GM21529 (cell line): Measurements from ENCODE around the gene TNFRSF14.
"Not testable (repeated sequence)": the region's sequence is repeated elsewhere in the genome, so short reads cannot be mapped to it uniquely, and the experiment has no call there.

Experiments used
- ATAC-seq: cut with Tn5 transposase; IDR thresholded peaks from one replicate; pipeline ENCODE4 v1.9.1; 2021; ENCODE audit not compliant: unreplicated experiment

The TNFRSF14 gene

GRCh38 chr1:2553076-2553475 is 3.1 kb upstream of the TNFRSF14 start:
- not testable (repeated sequence) for ATAC-seq

DNA sequence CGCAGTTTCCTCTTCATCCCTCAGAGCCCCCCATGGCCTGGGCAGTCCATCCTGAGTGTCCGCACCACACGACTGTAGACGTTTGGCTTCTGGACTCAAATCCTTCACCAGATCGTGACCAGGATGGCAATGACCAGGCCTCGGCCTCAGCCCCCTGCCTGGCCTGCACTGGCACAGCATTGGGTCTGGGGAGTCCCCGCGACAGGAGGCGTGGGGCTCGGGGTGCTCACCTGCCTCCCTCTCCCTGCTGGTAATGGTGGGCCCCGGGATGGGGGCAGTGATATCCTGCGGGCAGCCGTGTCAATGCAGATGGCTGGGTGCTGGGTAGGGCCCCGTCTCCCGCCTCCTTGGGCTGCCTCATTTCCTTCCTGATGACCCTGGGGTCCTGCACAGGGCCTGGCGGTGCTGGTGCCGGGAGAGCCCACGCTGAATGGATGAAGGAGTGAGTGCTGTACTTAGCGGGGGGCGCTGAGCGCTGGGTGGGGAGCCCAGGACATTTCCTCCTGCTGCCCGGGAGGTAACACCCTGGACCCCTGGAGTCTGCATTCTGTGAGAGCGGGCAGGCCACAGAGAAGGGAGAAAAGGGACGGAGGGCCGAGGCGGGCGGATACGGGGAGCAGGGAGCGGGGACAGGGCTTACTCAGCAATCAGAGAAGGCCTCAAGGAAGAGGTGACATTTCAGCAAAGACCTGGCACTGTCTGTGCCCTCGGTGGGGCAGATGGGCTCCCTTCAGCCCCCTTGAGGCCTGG is 2.1 kb upstream of the TNFRSF14 start:
- no peak for ATAC-seq

DNA sequence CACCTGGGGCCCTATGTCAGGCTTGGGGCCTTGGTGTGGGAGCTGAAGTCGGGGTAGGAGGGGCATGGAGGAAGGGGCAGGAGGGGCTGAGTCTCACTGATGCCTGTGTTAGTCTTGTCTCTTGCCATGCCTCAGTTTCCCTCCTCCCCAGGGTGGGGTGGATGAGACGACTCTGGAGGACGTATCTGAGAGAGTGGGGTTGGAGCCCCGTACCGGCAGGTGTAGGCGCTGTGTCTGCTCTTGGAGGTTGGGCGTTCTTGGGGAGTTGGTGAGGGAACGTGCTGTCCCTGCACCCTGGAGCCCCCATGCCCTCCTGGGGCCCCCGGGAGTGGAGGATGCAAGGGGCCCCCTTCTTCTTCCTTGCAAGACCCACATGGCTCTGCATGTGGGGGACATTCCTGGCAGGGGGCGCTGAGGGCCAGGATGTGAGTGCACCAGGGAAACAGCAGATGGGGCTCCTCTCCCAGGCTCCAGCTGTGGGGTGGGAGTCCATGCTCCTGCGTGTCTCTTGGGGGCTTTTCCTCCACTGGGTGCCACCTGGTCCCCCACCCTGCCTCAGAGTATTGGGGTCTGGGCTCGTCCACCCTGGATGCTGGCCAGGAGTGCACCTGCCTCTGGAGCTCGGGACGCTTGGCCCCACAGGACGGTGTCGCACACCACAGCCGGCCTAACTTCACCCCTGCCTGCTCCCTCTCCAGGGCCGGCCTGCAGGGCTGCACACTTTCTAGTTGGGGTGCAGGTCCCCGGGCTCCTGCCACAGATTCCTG is 1.4 kb upstream of the TNFRSF14 start:
- no peak for ATAC-seq

DNA sequence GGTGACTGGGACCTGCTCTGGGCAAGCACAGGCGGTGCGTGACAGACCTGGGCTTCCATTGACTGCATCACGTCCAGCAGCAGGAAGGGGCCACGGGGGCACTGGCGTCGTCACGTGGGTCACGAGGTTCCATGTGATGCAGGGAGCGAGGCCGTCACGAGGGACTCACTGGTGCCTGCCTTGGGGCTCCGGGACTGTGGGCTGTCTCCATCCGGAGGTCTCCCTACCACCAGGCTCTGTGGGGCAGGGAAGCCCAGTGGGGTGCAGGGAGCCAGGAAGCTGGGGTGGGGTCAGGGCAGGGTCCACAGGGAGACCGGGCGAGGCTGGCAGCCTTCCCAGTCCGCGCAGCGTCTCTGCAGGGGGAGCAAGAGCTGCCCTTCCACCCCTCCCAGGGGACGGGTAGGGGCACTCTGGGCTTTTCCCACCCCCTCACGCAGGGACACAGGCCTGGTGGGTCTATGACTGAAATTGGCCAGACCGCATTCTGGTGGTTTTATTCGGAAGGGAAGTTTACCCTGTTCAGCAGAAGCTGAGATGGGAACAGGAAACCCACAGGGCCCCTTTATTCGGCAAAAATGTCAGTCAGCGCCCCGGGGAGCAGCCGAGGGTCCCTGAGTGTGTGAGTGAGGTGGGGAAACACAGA is 416 bp upstream of the TNFRSF14 start:
- ATAC-seq: peak; percentile 36

GRCh38 chr1:2556678-2557481 is 709 bp downstream of the TNFRSF14 start:
- peak; percentile 19 for ATAC-seq

GRCh38 chr1:2557482-2558400 is 1.6 kb downstream of the TNFRSF14 start:
- ATAC-seq: no peak

DNA sequence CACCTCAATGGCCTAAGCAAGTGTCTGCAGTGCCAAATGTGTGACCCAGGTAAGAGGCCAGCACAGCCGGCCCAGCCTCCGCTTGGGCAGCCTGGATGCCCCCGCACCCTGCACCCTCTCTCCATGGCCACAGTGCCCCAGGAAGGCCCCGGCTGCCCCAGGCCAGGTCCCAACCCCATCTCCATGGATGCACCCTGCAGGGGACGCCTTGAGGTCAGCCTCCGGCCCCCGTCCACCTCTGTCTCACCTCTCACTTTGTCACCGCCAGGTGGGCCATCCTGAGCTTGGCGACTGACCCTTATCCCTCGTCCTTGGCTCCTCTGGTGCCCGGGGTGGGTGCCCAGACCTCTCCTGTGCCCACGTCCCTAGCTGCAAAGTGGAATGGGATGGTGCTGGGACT is 2.2 kb downstream of the TNFRSF14 start:
- ATAC-seq: no peak

DNA sequence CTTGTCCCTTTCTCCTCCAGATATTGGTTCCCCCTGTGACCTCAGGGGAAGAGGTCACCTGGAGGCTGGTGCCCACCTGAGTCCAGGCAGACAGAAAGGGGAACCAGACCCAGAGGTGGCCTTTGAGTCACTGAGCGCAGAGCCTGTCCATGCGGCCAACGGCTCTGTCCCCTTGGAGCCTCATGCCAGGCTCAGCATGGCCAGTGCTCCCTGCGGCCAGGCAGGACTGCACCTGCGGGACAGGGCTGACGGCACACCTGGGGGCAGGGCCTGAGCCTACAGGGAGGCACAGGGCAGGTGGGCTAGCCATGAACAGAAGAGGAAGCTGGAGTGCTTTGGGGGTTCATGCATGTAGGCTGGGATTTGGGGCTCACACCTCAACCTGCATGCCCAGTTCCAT is 2.7 kb downstream of the TNFRSF14 start:
- no peak for ATAC-seq

DNA sequence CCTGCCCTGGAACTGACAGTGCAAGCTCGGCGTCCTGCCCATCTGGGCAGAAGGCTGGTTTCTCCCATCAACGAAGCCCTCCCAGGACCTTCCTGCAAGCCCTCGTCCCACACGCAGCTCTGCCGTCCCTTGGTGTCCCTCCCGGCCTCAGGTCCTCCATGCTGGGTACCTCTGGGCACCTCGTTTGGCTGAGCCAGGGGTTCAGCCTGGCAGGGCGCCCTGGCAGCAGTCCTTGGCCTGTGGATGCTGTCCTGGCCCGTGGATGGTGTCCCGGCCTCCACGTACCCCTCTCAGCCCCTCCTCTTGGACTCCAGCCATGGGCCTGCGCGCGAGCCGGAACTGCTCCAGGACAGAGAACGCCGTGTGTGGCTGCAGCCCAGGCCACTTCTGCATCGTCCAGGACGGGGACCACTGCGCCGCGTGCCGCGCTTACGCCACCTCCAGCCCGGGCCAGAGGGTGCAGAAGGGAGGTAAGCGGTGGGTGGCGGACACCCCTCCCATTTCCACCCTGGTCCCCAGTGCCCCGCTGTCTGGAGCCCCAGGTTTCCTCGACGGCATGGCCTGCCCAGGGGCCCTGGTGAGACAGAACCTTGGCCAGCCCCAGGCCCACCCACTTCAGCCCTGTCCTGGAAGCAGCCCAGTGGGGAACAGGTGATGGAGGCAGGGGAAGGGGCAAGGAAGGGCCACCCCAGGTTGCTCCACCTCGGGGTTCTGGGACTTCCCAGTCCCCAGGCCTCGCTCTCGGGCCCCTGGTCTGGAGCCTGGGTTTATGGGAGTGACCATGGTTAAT is 3.5 kb downstream of the TNFRSF14 start:
- no peak for ATAC-seq

GRCh38 chr1:2560299-2561073 is 4.3 kb downstream of the TNFRSF14 start:
- ATAC-seq: no peak

DNA sequence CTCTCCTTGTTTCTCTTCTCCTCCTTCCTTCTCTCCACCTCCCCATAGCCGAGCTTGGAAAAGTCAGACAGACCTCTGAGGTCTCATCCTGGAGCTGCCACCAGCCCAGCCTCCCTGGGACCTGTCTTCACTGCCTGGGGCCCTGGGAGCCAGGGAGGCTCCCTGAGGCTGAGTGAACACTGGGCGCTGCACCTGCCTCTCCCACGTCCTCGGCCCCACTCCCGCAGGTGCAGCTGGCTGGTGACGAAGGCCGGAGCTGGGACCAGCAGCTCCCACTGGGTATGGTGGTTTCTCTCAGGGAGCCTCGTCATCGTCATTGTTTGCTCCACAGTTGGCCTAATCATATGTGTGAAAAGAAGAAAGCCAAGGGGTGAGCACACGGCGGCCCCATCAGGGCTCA is 5.3 kb downstream of the TNFRSF14 start:
- ATAC-seq: no peak

DNA sequence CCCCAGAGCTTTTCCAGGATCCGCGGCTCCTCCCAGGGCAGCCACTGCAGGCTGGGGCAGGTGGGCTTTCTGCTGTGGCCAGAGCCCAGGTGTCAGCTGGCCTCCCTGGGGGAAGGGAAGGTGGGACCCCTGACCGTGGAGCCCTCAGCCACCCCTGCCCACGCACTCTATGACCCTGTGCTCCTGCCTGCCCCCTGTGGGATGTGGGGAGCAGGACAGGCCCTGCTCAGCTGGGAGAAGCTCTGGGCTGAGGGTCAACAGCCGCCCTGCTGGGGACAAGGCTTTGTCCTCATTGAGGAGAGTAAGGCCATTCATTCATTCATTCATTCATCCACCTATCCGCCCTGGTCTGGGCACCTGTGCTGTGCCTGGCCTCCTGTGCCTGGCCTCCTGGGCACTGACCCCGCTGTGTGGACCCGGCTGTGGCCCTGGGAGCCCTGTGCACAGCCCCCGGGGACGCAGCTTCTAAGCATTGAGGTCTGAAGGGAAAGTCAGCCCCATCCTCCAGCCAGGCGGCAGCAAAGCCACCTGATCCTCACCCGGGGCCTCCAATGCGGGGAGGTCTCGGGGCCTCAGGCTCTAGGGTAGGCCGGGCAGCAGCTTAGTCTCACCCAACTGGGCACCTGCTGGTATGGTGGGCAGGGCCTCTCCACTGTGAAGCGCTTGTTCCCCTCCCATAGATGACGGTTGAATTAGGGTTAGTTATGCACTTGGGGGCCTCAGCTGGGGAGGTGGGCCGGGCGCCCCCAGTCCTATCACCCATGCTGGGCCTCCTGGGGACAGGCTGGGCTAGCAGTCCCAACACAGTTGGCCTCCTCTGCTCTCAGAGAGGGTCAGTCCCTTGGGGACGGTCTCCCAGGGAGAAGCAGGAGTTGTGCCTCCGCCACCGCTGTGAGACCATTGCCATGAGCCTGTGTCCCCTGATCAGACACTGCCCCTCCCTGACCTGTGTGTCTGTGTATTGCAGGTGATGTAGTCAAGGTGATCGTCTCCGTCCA is 6.0 kb downstream of the TNFRSF14 start:
- no peak for ATAC-seq

DNA sequence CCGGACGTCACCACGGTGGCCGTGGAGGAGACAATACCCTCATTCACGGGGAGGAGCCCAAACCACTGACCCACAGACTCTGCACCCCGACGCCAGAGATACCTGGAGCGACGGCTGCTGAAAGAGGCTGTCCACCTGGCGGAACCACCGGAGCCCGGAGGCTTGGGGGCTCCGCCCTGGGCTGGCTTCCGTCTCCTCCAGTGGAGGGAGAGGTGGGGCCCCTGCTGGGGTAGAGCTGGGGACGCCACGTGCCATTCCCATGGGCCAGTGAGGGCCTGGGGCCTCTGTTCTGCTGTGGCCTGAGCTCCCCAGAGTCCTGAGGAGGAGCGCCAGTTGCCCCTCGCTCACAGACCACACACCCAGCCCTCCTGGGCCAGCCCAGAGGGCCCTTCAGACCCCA is 7.0 kb downstream of the TNFRSF14 start:
- ATAC-seq: no peak

- no peak for ATAC-seq
Observed at GRCh38 chr1:2564006-2564814, 8.0 kb downstream of the TNFRSF14 start.

DNA sequence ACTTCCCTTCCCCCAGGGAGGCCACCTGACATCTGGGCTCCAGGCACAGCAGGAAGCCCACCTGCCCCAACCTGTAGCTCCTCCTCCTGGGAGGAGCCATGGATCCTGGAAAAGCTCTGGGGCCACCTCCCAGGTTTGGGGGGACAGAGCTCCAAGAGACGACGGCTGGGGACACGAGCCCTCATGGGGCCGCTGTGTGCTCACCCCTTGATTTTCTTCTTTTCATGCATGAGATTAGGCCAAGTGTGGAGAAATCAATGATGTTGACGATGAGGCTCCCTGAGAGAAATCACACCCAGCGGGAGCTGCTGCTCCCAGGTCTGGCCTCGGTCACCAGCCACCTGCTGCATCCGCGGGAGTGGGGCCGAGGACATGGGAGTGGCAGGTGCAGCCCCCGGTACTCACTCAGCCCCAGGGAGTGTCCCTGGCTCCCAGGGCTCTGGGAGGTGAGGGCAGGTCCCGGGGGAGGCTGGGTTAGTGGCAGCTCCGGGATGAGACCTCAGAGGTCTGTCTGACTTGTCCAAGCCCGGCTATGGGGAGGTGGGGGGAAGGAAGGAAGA is 8.7 kb downstream of the TNFRSF14 start:
- ATAC-seq: no peak
